GM21786 (cell line): ENCODE results near the gene HEXIM1.

ENCODE experiments used
- ATAC-seq: cut with Tn5 transposase; IDR thresholded peaks from one replicate; pipeline ENCODE4 v1.9.1; 2021; ENCODE audit not compliant: unreplicated experiment

Gene HEXIM1

DNA sequence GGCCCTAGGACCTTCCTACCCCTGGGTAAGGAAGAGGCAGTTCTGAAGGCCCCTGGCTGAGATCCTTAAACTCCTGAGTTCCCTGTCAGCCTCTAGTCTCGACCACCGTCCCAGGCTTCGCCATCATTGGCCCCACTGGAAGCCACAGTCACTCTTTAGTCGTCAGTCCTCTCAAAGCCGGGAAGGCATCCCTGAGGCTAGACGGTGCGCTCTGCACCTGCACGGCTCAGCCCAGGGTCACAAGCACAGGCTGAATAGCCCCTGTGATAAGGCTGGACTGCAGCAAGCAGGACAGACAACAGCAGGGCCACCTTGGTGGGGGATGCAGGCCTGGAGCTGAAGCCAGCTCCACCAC, 3.3 kb upstream of the HEXIM1 start:
- no peak for ATAC-seq

DNA sequence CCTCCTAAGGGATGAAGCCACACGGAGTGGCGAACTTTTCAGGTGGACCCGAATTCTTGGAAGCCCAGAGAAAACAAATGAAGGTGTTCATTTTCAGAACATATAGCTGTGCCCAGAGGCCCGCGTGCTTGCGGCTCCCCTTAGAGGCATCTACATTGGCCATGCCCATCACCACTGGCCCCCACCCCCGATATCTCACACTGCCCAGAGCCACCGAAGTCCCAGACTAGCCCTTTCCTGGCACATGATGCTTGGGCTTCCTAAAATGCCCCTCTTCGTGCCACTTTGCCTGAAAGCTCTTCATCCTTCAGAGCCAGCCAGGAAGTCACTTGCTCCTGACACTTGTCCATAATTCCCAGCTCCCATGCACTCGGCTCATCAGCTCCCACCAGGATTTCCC, 2.1 kb upstream of the HEXIM1 start:
- ATAC-seq: no peak

GRCh38 chr17:45146592-45146889, 1.7 kb upstream of the HEXIM1 start:
- ATAC-seq: no peak

- no peak for ATAC-seq
Observed at GRCh38 chr17:45146890-45147580, 1.2 kb upstream of the HEXIM1 start.

DNA sequence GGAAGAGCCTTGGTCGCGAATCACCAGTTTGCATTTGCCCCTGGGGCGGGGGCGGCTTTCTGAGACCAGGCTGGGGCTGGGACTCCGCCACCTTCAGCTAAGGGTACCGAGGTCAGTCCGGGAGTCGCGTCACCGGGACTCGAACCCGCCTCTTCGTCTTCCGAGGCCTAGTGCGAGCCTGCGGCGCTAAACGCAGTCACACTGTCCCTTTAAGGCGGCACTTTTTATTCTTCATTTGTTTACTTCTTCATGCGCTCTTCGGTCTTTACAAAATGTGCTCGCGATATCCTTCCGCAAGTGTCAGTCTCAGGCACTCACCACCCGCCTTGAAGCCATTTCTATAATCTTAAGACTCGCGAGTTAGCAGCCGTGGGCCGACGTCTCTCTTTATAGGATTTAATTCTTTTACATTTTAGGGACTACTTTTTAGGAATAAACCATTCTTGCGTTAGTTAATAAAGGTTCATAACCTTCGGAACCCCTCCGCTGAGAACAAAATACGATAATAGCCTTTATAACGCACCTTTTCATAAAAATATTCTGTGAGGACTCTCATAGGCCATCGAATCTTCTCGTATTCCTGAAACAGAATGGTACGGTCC, 593 bp upstream of the HEXIM1 start:
- ATAC-seq: no peak

- no peak for ATAC-seq
Observed at GRCh38 chr17:45149037-45149668, 878 bp downstream of the HEXIM1 start.

DNA sequence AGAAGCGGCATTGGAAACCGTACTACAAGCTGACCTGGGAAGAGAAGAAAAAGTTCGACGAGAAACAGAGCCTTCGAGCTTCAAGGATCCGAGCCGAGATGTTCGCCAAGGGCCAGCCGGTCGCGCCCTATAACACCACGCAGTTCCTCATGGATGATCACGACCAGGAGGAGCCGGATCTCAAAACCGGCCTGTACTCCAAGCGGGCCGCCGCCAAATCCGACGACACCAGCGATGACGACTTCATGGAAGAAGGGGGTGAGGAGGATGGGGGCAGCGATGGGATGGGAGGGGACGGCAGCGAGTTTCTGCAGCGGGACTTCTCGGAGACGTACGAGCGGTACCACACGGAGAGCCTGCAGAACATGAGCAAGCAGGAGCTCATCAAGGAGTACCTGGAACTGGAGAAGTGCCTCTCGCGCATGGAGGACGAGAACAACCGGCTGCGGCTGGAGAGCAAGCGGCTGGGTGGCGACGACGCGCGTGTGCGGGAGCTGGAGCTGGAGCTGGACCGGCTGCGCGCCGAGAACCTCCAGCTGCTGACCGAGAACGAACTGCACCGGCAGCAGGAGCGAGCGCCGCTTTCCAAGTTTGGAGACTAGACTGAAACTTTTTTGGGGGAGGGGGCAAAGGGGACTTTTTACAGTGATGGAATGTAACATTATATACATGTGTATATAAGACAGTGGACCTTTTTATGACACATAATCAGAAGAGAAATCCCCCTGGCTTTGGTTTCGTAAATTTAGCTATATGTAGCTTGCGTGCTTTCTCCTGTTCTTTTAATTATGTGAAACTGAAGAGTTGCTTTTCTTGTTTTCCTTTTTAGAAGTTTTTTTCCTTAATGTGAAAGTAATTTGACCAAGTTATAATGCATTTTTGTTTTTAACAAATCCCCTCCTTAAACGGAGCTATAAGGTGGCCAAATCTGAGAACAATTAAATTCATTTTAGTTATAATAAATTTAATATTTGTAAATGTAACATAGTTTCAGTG, 1.7 kb downstream of the HEXIM1 start:
- no peak for ATAC-seq

DNA sequence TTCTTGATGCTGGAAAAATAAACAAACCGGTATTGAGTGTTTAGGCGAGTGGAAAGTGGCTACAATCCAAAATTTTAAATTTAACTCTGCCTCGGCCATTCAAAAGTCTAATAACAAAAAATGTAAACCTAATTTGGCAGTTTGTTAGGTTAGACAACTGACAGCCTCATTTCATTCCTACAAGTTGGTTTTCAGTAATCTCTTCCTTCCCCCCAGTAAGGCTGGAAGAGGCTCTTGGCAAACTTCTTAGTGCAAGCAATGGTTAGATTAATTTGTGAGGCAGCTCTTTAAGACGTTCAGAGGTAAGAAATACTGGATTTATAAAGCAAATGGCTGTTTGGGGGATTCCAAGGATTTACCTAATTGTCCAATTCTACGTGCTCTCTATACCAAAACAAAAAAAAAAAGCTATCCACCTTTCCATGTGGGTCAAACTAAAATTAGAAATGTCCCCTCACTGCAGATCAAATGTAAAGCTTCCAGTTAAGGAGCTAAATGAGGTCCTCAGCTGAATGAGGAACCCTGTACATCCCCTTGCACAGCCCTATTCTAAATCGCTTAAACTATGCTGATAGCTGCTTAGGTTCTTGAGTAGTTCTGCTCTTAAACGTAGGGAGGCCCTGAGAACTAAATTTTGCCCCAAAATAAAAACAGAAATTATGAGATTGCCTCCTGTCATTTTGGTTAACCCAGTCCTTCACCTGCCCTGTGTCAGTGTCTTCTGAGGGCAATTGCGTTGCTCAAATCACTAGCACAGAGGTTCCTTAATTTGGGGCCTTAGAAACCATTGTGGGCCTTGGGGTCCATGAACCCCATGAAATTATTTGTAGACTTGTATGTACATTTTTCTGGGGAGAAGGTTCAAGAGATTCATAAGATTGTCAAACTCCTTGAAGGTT, 2.9 kb downstream of the HEXIM1 start:
- no peak for ATAC-seq

DNA sequence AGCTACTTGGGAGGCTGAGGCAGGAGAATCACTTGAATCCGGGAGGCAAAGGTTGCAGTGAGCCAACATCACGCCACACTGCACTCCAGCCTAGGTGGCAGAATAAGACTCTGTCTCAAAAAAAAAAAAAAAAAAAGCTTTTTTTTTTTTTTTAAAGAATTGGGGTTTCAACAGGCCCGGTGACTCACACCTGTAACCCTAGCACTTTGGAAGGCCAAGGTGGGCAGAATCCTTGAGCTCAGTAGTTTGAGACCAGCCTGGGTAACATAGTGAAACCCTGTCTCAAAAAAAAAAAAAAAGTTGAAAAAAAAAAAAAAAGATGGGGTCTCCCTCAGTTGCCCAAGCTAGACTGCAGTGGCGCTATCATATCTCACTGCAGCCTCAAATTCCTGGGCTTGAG, 6.8 kb downstream of the HEXIM1 start:
- no peak for ATAC-seq

DNA sequence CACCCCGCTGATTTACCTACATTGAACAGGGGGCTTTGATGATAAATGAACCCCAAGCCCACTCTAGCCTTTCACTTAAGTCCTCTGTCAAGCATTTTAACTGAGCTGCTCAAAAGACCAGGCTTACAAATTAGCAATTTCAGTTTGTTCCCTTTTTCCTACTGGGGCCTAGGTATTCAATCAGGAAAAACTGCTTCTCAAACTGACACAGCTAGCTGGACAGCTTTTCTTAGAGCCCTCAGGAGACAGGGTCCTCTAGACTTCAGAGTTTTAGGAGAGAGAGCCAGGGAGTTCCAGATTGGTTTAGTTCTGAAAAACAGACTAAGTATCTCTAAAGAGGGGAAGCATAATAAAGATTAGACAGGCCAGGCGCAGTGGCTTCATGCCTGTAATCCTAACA, 7.2 kb downstream of the HEXIM1 start:
- no peak for ATAC-seq

- no peak for ATAC-seq
Observed at GRCh38 chr17:45156242-45156641, 8.0 kb downstream of the HEXIM1 start.

DNA sequence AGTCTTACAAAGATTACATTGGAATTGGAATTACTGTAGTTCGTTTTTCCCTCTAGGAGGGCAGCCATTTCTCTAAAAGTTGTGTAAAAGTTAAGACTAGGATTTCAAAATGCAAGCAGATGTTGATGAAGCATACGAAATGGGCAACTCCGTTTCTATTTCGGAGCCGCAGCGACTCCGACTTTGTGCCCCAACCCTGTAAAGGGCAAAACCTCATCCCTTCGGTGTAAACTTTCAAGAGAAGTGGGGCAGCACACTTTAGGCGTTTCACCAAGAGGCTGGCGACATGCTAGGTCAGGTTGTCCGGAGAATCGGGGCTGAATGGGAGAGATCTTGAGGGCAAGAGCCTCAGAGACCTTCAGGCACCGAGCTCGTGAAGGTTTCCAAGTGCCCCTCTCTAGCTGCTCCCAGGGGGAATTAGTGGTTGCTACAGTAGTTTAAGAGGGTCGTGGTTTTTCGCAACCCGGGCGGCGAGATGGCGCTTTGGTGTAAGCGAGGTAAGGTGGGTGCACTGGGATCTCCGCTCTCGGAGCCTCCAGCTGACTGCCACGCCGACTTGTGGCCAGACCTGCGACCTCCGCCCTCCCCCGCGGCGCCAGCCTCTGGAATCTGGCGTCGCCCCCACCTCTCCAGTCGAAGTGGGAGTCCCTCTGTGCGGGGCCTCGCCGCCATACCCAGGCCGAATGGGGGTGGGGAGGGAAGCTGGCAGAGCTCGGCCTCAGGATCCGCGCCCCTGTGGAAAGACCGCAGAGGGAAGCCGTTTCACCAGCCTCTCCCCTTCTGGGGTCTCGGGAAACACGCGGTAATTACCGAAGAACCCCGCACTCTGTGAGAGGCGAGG, 12.4 kb downstream of the HEXIM1 start:
- ATAC-seq: peak; percentile 13

DNA sequence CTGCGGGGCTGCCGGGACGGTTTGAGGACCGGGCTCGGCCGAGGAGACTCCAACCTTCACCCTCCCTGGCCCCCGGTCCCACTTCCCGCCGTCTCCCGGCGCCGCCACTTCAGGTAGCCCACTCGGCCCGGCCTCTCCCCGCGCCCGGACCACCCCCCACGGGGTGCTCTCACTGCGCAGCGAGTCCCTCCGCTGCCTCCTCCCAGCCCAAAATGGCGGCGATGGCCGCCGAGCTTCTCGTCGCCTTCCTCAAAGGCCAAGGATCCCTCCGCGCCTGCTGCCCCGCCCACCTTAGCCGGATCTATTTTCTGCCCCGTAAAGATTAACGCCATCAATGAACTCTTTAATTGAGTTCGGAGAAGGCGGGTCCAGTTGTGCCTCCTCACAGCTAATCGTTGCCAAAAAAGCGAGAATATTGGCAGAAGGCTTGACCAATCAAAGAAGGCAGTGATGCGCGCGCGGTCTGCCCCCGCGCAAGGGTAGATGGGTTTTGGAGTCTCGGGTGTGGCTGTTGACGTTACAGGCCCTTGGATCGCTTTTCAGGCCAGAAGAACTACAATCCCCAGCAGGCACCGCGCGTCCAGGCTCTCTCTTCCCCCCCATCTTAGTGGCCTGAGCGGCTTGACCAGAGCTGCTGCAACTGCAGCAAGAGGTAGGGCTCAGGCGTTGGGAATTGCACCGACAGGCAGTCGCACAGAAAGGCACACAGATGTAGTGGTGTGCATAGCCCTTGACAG, 13.2 kb downstream of the HEXIM1 start, which contains the start of gene HEXIM2:
TSS of gene HEXIM2 (plus strand) at position 588 of the 737 bp plus-strand sequence. CDS start 919 bp downstream, outside the sequence.
- ATAC-seq: peak; percentile 87

DNA sequence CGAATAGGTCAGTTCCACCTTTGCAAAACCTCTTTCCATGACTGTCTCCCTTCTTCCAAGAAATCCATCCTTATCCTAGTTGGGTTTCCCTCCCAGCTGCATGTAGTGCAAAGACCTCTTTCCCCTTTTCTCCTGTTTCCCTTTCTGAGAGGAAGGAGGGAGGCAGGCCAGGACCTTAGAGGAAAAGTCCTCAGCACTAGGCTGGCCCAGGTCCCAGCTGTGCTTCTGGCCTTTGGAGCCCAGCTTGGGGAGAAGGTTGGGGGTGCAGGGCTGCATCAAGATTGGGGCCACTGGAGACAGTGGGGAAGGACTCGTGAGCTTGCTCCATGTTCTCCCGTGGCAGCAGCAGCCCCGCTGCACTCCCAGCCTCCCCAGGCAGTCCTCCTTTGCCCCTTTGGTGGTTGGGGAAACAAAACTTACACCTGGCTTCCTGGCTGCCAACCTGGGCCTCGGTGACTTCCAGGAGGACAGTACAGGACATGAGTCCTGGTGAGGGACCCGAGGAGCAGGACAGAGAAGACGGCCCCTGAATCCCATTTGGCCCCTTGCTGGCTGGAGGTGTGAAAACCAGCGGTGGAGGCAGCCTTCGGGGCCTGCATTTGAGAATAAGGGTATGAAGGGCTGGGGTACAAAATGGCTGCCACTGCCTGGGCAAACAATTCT, 13.9 kb downstream of the HEXIM1 start:
- ATAC-seq: no peak

GRCh38 chr17:45164734-45165269, 16.5 kb downstream of the HEXIM1 start:
- ATAC-seq: no peak

DNA sequence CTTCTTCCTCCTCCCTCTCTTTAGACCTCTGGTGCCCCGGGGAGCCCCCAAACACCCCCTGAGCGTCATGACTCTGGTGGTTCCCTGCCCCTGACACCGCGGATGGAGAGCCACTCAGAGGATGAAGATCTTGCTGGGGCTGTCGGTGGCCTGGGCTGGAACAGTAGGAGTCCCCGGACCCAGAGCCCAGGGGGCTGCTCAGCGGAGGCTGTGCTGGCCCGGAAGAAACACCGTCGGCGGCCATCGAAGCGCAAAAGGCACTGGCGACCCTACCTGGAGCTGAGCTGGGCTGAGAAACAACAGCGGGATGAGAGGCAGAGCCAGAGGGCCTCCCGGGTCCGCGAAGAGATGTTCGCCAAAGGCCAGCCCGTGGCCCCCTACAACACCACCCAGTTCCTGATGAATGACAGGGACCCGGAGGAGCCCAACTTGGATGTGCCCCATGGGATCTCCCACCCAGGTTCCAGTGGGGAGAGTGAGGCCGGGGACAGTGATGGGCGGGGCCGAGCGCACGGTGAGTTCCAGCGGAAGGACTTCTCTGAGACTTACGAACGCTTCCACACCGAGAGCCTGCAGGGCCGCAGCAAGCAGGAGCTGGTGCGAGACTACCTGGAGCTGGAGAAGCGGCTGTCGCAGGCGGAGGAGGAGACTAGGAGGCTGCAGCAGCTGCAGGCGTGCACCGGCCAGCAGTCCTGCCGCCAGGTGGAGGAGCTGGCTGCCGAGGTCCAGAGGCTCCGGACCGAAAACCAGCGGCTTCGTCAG, 20.9 kb downstream of the HEXIM1 start:
- ATAC-seq: no peak

GRCh38 chr17:45170280-45170930, 22.1 kb downstream of the HEXIM1 start:
- ATAC-seq: no peak
